Embryonic facial prominence (tissue), 1 donor: ENCODE measurements around the gene ARHGEF9.

Experiments used
- DNase-seq: peaks from one replicate; pipeline ENCODE4 v3.0.0-alpha.2; 2016; ENCODE audit errors: extremely low spot score

The ARHGEF9 gene

GRCh38 chrX:63746278-63746677 is 38.7 kb downstream of the ARHGEF9 start:
- no peak for DNase-seq

- DNase-seq = no peak
Measured at GRCh38 chrX:63744850-63745394, 40.1 kb downstream of the ARHGEF9 start.

DNA sequence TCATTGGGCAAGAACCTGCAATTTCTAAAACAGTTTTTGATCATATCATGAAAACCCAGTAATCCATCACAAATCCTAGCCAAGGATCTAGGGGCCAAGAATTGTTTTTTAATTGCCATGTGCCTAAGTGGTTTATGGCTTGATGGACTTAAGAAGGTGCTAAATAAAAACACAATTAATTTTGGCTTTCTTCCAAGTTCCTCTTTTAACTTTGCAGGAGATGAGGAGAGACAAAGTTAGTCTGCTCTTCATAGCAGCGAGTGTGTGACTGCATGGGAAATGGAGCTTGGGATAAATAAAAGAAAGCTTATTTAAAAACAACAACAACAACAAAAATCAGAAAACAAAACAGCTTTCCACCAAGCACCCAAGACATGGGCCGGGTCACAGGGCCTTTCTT is 41.4 kb downstream of the ARHGEF9 start:
- DNase-seq = no peak

GRCh38 chrX:63740382-63740781 is 44.6 kb downstream of the ARHGEF9 start:
- no peak for DNase-seq

- no peak for DNase-seq
Measured at GRCh38 chrX:63739885-63740284, 45.1 kb downstream of the ARHGEF9 start.

- DNase-seq = no peak
Measured at GRCh38 chrX:63738696-63739095, 46.3 kb downstream of the ARHGEF9 start.

DNA sequence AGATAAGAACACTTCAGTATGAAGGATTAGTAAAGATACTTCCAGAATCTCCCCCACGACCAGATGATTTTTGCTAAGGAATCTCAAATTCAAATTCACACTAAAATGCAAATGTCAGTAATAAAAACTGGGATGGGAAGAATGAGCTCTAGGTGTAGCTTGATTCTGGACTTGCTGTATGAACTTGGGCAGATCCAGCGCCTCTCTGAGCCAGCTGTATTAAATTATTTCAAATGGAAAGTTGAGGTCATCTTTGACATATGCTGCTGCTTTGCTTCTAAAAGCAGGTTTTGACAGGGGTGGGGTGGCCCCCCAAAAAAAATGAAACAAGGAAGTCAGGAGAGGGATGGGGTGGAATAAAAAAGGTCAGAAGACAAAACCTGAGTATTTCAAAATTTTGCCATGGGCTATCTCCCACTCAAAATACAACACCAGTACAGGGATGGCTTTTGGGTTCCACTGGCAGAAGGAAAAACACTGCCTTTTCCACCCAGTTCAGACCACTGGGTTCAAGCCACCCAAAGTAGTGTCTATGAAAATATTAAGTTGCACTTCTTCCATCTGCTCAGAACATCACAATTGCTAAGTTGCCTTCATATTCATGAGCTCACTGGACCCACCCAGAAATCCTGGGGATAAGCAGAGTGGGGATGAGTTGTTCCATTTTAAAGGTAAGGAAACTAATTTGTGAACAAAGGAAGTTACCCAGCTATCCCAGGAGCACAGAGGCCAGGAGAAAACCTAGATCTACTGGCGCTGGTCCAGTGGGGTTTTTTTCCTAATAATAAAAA is 47.7 kb downstream of the ARHGEF9 start:
- no peak for DNase-seq

DNA sequence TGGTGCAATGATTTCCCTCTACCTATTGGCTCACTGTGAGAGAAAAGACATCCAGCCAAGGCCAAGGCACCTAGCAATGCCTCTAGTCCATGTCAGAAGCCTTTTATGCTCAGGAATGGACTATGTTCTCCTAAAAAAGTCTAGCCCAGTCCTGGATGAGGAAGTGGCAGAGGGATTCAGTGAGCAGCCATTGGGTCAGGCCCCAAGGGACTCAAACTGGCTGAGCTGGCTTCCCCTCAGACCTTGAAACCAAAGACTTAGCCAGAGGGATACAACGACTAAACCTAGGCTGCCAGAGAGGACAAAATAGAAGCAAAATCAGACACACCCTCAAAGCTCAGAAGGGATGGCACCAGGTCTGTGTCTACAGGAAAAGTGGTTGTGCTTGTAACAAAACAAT is 49.1 kb downstream of the ARHGEF9 start:
- DNase-seq = no peak

DNA sequence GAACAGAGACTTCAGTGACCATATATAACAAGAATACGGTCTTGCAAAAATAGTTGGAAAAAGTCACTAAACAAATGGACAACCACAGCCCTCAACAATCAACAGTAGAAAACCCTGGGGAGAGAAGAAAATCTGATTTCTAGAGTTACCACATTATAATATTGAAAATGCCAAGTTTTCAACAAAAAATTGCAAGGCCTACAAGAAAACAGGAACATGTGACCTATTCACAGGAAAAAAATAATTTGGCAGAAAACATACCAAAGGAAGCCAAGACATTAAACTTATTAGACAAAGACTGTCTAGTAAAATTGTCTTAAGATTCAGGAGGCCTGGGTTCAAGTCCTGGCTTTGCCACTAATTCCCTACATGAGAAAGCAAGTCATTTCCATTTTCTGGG is 64.7 kb downstream of the ARHGEF9 start:
- no peak for DNase-seq

- DNase-seq = no peak
Measured at GRCh38 chrX:63719633-63720032, 65.4 kb downstream of the ARHGEF9 start.

GRCh38 chrX:63718010-63718694 is 66.9 kb downstream of the ARHGEF9 start:
- no peak for DNase-seq

DNA sequence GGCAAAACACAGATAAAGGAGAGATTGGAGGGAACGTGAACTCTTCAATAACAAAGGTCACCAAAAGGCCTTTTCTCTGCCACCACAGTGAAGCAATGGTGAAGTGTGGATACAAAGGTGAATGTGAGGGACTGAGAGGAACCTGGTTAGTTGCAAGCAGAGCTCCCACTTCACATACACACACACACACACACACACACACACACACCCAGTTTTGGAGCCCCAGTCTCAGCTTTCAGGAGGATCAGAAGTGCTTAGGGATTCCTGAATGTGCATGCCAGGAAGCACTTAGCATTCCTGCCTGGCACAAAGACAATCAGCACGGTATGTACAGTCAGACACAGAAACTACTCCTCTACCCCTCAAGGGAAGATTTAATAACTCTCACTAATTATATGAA is 71.5 kb downstream of the ARHGEF9 start:
- no peak for DNase-seq

DNA sequence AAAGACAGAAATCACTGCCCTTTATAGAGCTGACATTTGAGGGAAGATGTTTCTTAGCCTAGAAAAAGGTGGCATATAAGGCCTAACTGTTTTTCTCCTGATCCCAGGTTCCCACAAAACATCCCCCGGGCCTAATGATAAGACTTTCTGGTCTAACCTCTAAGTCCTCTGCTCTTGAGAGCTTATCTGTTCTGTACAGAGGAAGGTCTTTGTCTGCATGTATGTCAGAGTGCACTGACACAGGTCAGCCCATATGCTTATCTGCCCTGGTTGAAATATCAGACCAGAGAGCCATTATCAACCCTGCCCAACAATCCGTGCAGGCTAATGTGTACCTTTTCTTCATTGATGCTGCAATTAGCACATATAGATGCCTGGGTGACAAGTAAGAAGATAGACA is 76.2 kb downstream of the ARHGEF9 start:
- DNase-seq = no peak

DNA sequence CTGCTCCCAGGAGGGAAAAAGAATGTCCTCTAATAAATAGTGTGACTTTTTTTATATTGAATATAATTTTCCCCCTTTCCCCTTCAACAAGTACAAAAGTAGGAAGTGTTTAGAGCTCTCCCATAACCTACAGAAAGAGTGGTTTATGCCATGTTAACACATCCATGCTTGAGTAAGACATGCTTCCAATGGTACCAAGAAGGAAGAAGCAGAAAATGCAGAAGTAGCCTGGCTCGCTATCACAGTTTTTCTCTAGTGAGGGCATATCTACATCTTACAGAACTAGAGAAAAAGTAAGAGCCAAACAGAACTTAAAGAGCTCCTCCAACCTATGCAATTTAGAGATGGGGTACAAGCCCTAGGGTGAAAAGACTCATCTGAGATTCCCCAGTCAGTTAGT is 82.5 kb downstream of the ARHGEF9 start:
- no peak for DNase-seq

DNA sequence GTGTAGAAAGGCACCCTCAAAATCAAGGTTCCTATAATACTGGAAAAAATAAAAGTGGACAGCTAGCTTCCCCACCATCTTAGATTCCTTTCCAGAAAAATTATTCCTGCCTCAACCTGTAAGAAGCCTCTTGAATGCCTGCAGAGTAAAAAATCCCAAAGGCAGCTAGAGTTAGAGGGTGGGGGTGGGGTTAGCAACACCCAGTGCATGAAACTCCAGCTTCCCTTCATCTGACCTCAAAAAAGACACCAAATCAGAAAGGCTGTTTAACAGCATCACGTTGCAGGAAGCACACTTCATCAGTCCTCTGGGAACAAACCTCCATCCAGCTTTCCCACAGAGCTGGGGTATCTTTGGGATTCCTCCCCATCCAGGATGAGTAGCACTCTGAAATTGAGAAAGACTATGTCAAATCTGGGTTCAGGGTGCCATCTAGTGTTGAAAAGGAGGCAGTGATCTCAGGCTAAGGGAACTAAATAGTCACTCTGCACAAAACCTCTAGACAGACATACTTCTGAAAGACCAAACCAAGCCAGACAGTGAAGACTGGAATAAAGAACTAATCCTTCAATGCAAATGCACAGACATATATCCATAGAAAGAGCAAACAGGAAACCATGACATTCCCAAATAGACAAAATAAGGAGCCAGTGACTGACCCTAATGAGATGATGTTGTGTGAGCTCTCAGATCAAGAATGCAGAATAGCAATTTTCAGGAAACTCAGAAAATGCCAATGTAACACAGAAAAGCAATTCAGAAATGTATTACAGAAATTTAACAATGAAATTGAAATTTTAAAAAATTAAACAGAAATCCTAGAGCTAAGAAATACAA is 97.9 kb downstream of the ARHGEF9 start:
- DNase-seq = no peak

- no peak for DNase-seq
Measured at GRCh38 chrX:63680423-63680822, 104.6 kb downstream of the ARHGEF9 start.

DNA sequence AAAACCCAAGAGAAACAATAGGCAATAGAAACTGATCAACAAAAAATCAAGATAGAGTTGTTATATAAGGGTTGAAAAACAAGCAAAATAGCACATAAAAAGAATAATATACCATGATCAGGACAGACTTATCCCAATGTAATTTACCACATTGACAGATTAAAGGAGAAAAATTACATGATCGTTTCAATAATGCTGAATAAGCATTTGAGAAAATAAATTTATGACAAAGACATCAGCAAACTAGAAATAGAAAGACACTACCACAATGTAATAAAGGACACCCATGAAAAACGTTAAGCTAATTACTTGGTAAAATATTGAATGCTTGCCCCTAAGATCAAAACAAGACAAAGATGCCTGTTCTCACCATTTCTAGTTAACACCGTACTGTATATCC is 105.6 kb downstream of the ARHGEF9 start:
- DNase-seq = no peak

DNA sequence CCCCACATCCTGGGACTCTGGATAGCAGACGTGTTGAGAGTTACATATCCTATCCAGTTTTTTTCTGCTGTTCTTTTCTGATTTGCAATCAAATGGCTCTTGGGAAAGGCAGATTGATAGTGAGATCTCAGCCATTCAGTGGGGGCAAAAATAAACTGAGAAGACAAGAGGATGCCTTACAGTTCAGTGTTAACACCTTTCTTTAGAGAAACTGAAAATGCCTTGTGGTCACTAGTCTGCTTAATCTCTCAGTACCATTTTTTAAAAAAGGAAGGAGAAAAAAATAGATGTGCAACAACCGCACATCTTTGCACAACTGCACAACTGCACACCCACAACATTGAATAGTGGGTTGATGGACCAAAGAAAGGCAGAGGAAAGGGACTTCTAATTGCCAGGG is 109.3 kb downstream of the ARHGEF9 start:
- DNase-seq = no peak

DNA sequence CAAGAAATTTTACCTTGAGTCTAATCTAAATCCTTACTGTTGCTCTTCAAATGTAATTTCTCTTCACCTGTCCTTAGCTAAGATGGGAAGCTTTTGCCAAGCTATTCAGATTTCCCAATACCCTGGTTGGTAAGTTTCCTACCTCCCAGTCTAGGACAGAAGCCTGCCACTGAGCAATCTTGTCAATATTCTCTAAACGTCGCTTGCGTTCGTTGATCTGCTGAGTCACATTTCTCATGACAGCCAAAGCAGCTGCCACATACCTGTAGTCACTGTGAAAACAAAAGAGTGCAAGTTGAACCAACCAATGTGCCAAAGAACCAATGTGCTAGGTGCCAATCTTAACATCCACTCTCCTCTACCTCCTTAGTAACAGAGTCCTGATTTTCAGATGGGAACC is 111.1 kb downstream of the ARHGEF9 start:
- no peak for DNase-seq

DNA sequence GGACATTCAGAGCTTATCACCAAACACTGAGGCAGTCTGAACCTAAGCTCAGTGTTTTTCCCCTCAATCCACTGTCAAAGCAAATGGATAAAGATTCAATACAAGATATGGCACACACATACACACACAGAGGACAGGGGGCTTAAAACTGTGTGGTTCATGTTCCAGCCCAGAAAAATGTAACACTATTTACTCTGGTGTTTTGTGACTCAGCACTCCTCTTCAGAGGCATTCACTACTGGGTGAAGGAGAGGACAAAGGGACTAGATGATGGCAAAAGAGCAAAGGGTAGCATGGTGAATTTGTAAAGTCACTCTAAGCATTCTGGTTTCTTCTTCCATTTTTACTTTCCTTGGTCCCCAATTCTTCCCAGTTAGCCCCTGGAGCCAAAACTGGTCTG is 120.3 kb downstream of the ARHGEF9 start:
- no peak for DNase-seq

GRCh38 chrX:63664083-63664482 is 120.9 kb downstream of the ARHGEF9 start:
- DNase-seq = no peak

DNA sequence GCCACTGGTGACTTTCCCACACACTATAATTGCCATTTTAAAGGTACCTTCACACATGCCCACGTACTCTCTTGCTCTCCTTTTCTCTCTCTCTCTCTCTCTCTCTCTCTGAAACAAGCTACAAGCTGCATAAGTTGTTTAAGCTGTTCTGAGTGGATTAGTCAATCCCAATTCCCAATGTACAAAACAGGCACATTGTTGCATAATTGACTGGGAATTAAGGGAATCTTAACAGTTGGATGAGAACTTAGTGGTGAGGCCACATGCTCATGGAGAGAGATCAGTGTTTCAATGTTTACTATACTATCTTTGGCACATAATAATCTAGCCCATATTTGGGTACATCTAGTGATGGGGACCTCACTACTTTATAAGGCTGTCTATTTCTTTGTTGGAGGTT is 123.3 kb downstream of the ARHGEF9 start:
- DNase-seq = no peak
